ENCODE results near the gene MAP7D1. TPM values are rescaled to one million over a fixed set of nuclear protein-coding genes. Genes with fewer than 3 reads are reported as not detected.
A peak's percentile ranks its signal among the peaks of the same experiment; 100 is the strongest.

The MAP7D1 gene
- total and polyA plus RNA-seq, 2 of the 13 experiments (the other 11 are each of a cell fraction or from before 2014, with no cell fraction given) = 5.6 to 7.2 TPM

GRCh38 chr1:36224537-36225282 lies 68.8 kb downstream of the MAP7D1 start (continued):
- TF ChIP-seq ZHX2 (IDR thresholded peaks at IDR 0.05; ENCODE audit: low read depth) (no peak), ZHX2 (CRISPR knock-in tag; IDR thresholded peaks at IDR 0.05; ENCODE audit: borderline replicate concordance) (0 out of 2 replicates have a peak, but pooled peaks have one; percentile 28), ZFY (CRISPR knock-in tag; IDR thresholded peaks at IDR 0.05) (peak; percentile 86), ZNF281 (CRISPR knock-in tag; IDR thresholded peaks at IDR 0.05; ENCODE audit: borderline replicate concordance) (peak; percentile 96), ZNF256 (CRISPR knock-in tag; conservative IDR thresholded peaks at IDR 0.05) (peak; percentile 63; the same call in 1 of the 2 replicates), NFKBIZ (CRISPR knock-in tag; IDR thresholded peaks at IDR 0.05) (0 out of 2 replicates have a peak, but pooled peaks have one; percentile 41), AGO2 (optimal IDR thresholded peaks at IDR 0.05; ENCODE audit: low read depth, low read length) (peak; percentile 55), ZNF18 (CRISPR knock-in tag; IDR thresholded peaks at IDR 0.05; ENCODE audit: insufficient replicate concordance) (peak; percentile 45), SP1 (IDR thresholded peaks at IDR 0.05) (no peak), SP1 (CRISPR knock-in tag; IDR thresholded peaks at IDR 0.05) (0 out of 2 replicates have a peak, but pooled peaks have one; percentile 27), TSC22D2 (CRISPR knock-in tag; IDR thresholded peaks at IDR 0.05; ENCODE audit: borderline replicate concordance) (0 out of 2 replicates have a peak, but pooled peaks have one; percentile 4), ZNF263 (CRISPR knock-in tag; IDR thresholded peaks at IDR 0.05) (peak; percentile 40), ZNF547 (CRISPR knock-in tag; IDR thresholded peaks at IDR 0.05) (no peak), DMAP1 (CRISPR knock-in tag; IDR thresholded peaks at IDR 0.05) (peak; percentile 77), ZMYM4 (CRISPR knock-in tag; IDR thresholded peaks at IDR 0.05) (0 out of 2 replicates have a peak, but pooled peaks have one; percentile 8), ESRRA (CRISPR knock-in tag; IDR thresholded peaks at IDR 0.05; ENCODE audit: low read depth) (0 out of 2 replicates have a peak, but pooled peaks have one; percentile 31), IRF9 (CRISPR knock-in tag; IDR thresholded peaks at IDR 0.05; ENCODE audit: borderline replicate concordance) (0 out of 2 replicates have a peak, but pooled peaks have one; percentile 6)
